Uterus (tissue), 4 donors: ENCODE results near the gene RNF19B. TPM values are rescaled to one million over a fixed set of nuclear protein-coding genes. Genes with fewer than 3 reads are reported as not detected.

Source experiments
- DNase-seq, 2 donors: peaks; one replicate each; pipeline ENCODE4 v3.0.0-alpha.2; 2019 to 2020
- H3K27ac ChIP-seq, 2 donors: fragments of 200-600 bp; sonication (generic); 1 replicate in 1 of 2; 2 replicates in 1 of 2; pipeline ENCODE4 v1.5.1; 2016 to 2018
- H3K27me3 ChIP-seq, 2 donors: fragments of 200-600 bp; sonication (generic); one replicate each; pipeline ENCODE4 v1.5.1; 2018 to 2019; ENCODE audit warnings: control low read depth in 1 of 2
- H3K36me3 ChIP-seq, 2 donors: fragments of 200-600 bp; sonication (generic); one replicate each; pipeline ENCODE4 v1.5.1; 2019; ENCODE audit warnings: control low read depth in 1 of 2
- H3K4me1 ChIP-seq, 2 donors: fragments of 200-600 bp; sonication (generic); one replicate each; pipeline ENCODE4 v1.5.1; 2018 to 2019; ENCODE audit warnings: control low read depth in 1 of 2
- H3K4me3 ChIP-seq, 2 donors: fragments of 200-600 bp; sonication (generic); 1 replicate in 1 of 2; 2 replicates in 1 of 2; pipeline ENCODE4 v1.5.1; 2018 to 2019; ENCODE audit warnings: mild to moderate bottlenecking in 1 of 2
- H3K9me3 ChIP-seq, 2 donors: fragments of 200-600 bp; sonication (generic); one replicate each; pipeline ENCODE4 v1.5.1; 2019; ENCODE audit warnings: control low read depth in 1 of 2
- CTCF ChIP-seq, 4 experiments: fragments of 200-600 bp in 2 of 4; fragments of 450-650 bp in 2 of 4; sonication (generic) in 2 of 4; IDR thresholded peaks; one replicate each; pipeline ENCODE4 v1.5.1; 2016 to 2019; ENCODE audit warnings: antibody characterized with exemption in 4 of 4, mild to moderate bottlenecking in 2 of 4, moderate library complexity in 1 of 4
- POLR2A ChIP-seq, 2 donors: fragments of 450-650 bp; IDR thresholded peaks; one replicate each; pipeline ENCODE4 v1.6.1; 2016; ENCODE audit warnings: antibody characterized with exemption in 2 of 2, mild to moderate bottlenecking in 1 of 2, moderate library complexity in 1 of 2
- intact Hi-C: fragments of 100-400 bp; cut with DNase I; formaldehyde crosslinking; loops from one replicate; pipeline ENCODE4 v1.15.1; 2023; ENCODE audit warnings: low total_unique reads
- total RNA-seq, 4 donors: library from RNA; depleted of rRNA in 3 of 4; stranded (reverse); fragments of >200 nt in 3 of 4; gene quantifications; one replicate each; pipeline versions ENCODE4 v1.1.0 to v1.2.4, GENCODE V29; 2014 to 2023
- donor health status: DM: yes; HTN: yes; CAD: no.

RNF19B gene
- total RNA-seq, 4 donors from 2014 or later: 13.2 to 23.4 (median 17.4) TPM

- Histone ChIP-seq H3K36me3 (no peaks in the 10 kb centered on the region), H3K27ac (no peak overlapping the region), H3K4me3 (no peak overlapping the region), H3K27me3 (no peaks in the 10 kb centered on the region), H3K4me1 (no peaks in the 10 kb centered on the region), H3K9me3 (no peaks in the 10 kb centered on the region)
- TF ChIP-seq CTCF (IDR thresholded peaks at IDR 0.05): no peak
- TF ChIP-seq POLR2A (IDR thresholded peaks at IDR 0.05): no peak
- intact Hi-C loops: loop anchor here (10.0 kb wide), 1 partner anchor 70 kb away; no protein-coding TSS in a partner anchor
- DNase-seq: no peak
Observed at GRCh38 chr1:33004613-33005012, 40.0 kb upstream of the RNF19B start.

GRCh38 chr1:33003657-33004056 is 39.0 kb upstream of the RNF19B start:
- Histone ChIP-seq H3K27ac (no peak overlapping the region), H3K4me3 (no peak overlapping the region), H3K36me3 (no peaks in the 10 kb centered on the region), H3K4me1 (peaks cover 0 to 2% of the 10 kb centered on the region in 2 donors), H3K27me3 (no peaks in the 10 kb centered on the region), H3K9me3 (no peaks in the 10 kb centered on the region)
- TF ChIP-seq CTCF (IDR thresholded peaks at IDR 0.05) (no peak), POLR2A (IDR thresholded peaks at IDR 0.05) (no peak)
- intact Hi-C loops: loop anchor here (10.0 kb wide), 1 partner anchor 69 kb away; no protein-coding TSS in a partner anchor
- no peak for DNase-seq

- Histone ChIP-seq H3K4me3 (no peak overlapping the region), H3K27ac (no peak overlapping the region), H3K27me3 (no peaks in the 10 kb centered on the region), H3K9me3 (no peaks in the 10 kb centered on the region), H3K4me1 (peaks cover 4 to 14% of the 10 kb centered on the region in 2 donors), H3K36me3 (no peaks in the 10 kb centered on the region)
- TF ChIP-seq CTCF (IDR thresholded peaks at IDR 0.05) (no peak), POLR2A (IDR thresholded peaks at IDR 0.05) (no peak)
- intact Hi-C loops: loop anchor here (10.0 kb wide), 1 partner anchor 67 kb away; no protein-coding TSS in a partner anchor
- no peak for DNase-seq
Observed at GRCh38 chr1:33002006-33002405, 37.4 kb upstream of the RNF19B start.

GRCh38 chr1:33001282-33001681 is 36.7 kb upstream of the RNF19B start:
- Histone ChIP-seq H3K36me3 (no peaks in the 10 kb centered on the region), H3K4me3 (no peak overlapping the region), H3K27ac (no peak overlapping the region), H3K4me1 (peaks cover 4 to 14% of the 10 kb centered on the region in 2 donors), H3K9me3 (no peaks in the 10 kb centered on the region), H3K27me3 (no peaks in the 10 kb centered on the region)
- DNase-seq: no peak
- intact Hi-C loops: loop anchor here (10.0 kb wide), 1 partner anchor 66 kb away; no protein-coding TSS in a partner anchor
- no peak for TF ChIP-seq CTCF (IDR thresholded peaks at IDR 0.05)
- TF ChIP-seq POLR2A (IDR thresholded peaks at IDR 0.05): no peak

- Histone ChIP-seq H3K4me3 (no peak overlapping the region), H3K36me3 (no peaks in the 10 kb centered on the region), H3K27me3 (no peaks in the 10 kb centered on the region), H3K4me1 (peaks cover 4 to 14% of the 10 kb centered on the region in 2 donors), H3K9me3 (no peaks in the 10 kb centered on the region), H3K27ac (no peak overlapping the region)
- TF ChIP-seq POLR2A (IDR thresholded peaks at IDR 0.05): no peak
- TF ChIP-seq CTCF (IDR thresholded peaks at IDR 0.05): no peak
- intact Hi-C loops: loop anchor here (10.0 kb wide), 1 partner anchor 66 kb away; no protein-coding TSS in a partner anchor
- no peak for DNase-seq
Observed at GRCh38 chr1:33000427-33001026, 35.9 kb upstream of the RNF19B start.
